Umbilical cord (tissue), 2 donors: ENCODE results near the gene ELAPOR2. TPM values are rescaled to one million over a fixed set of nuclear protein-coding genes. Genes with fewer than 3 reads are reported as not detected.
"Not testable (repeated sequence)": the region's sequence is repeated elsewhere in the genome, so short reads cannot be mapped to it uniquely, and the experiment has no call there.

Source experiments
- DNase-seq: peaks from one replicate; pipeline ENCODE4 v3.0.0-alpha.2; 2015; ENCODE audit warnings: low spot score
- total RNA-seq: library from RNA; depleted of rRNA; stranded (reverse); fragments of >200 nt; gene quantifications from one replicate; pipeline ENCODE4 v1.2.3, GENCODE V29; 2014; ENCODE audit warnings: low replicate concordance; ENCODE audit not compliant: insufficient read depth

Gene ELAPOR2, protein sequence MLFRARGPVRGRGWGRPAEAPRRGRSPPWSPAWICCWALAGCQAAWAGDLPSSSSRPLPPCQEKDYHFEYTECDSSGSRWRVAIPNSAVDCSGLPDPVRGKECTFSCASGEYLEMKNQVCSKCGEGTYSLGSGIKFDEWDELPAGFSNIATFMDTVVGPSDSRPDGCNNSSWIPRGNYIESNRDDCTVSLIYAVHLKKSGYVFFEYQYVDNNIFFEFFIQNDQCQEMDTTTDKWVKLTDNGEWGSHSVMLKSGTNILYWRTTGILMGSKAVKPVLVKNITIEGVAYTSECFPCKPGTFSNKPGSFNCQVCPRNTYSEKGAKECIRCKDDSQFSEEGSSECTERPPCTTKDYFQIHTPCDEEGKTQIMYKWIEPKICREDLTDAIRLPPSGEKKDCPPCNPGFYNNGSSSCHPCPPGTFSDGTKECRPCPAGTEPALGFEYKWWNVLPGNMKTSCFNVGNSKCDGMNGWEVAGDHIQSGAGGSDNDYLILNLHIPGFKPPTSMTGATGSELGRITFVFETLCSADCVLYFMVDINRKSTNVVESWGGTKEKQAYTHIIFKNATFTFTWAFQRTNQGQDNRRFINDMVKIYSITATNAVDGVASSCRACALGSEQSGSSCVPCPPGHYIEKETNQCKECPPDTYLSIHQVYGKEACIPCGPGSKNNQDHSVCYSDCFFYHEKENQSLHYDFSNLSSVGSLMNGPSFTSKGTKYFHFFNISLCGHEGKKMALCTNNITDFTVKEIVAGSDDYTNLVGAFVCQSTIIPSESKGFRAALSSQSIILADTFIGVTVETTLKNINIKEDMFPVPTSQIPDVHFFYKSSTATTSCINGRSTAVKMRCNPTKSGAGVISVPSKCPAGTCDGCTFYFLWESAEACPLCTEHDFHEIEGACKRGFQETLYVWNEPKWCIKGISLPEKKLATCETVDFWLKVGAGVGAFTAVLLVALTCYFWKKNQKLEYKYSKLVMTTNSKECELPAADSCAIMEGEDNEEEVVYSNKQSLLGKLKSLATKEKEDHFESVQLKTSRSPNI
- total RNA-seq = 9.4 TPM

GRCh38 chr7:87059525-87060287 lies at the start of gene ELAPOR2:
TSS of gene ELAPOR2 (minus strand) at chr7:87059654. CDS start at chr7:87059513, 141 bp downstream.
- peak; percentile 68 for DNase-seq

GRCh38 chr7:87107949-87108776 lies 48.7 kb upstream of the ELAPOR2 start:
- no peak for DNase-seq

GRCh38 chr7:87106974-87107612 lies 47.6 kb upstream of the ELAPOR2 start:
- no peak for DNase-seq

- DNase-seq = no peak
Observed at GRCh38 chr7:87105401-87105800, 45.9 kb upstream of the ELAPOR2 start.

- DNase-seq = no peak
Observed at GRCh38 chr7:87100326-87100725, 40.9 kb upstream of the ELAPOR2 start.

DNA sequence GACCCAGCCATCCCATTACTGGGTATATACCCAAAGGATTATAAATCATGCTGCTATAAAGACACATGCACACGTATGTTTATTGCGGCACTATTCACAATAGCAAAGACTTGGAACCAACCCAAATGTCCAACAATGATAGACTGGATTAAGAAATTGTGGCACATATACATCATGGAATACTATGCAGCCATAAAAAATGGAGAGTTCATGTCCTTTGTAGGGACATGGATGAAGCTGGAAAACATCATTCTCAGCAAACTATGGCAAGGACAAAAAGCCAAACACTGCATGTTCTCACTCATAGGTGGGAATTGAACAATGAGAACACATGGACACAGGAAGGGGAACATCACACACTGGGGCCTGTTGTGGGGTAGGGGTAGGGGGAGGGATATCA lies 37.9 kb upstream of the ELAPOR2 start:
- not testable (repeated sequence) for DNase-seq

GRCh38 chr7:87094322-87094721 lies 34.9 kb upstream of the ELAPOR2 start:
- no peak for DNase-seq

DNA sequence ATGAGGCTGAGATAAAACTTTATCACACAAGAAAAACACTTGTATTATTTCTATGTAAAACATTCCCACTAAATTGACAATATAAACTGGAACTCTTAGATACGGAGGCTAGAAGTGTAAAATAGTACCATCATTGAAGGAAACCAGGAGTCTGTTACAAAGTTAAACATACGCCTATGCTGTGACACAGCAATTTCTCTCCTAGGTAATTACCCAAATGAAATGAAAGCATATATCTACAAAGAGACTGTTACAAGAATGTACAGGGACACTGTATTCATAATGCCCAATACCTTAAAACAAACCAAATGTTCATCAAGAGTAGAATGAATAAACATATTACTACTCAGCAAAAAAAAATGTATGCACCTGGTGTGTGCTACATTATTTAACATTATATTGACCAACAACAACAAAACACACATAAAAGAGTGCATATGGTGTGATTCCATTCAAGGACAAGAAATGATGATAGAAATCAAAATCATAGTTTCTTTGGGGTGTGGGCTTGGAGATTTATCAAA lies 33.2 kb upstream of the ELAPOR2 start:
- DNase-seq = no peak

DNA sequence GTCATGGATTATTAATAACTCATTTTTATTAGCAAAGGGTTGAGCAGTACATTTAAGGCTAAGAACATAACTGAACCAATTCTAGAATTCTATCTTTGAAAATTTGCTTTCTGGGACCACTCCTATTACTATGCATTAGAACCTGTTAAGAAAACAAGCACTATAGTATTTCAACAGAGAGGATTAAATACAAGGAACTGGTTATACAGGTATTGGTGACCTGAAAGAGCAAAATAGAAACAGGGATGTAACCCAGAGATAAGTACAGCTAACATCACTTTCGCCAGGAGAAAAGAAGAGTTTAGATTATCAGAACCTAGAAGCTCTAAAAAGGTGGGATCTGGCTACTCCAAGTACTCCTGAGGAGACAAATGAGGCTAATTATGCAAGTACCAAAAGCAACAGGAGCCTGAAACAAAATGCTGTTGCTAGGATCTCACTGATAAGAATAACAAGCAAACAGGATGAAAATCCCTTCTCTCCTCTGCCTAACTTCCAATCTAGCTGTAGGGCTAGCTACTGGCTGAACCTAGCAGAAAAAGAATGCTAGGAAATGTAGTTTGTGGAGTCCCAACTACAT lies 32.1 kb upstream of the ELAPOR2 start:
- peak; percentile 6 for DNase-seq

- no peak for DNase-seq
Observed at GRCh38 chr7:87083865-87084519, 24.5 kb upstream of the ELAPOR2 start.

- DNase-seq = no peak
Observed at GRCh38 chr7:87082675-87083074, 23.2 kb upstream of the ELAPOR2 start.

DNA sequence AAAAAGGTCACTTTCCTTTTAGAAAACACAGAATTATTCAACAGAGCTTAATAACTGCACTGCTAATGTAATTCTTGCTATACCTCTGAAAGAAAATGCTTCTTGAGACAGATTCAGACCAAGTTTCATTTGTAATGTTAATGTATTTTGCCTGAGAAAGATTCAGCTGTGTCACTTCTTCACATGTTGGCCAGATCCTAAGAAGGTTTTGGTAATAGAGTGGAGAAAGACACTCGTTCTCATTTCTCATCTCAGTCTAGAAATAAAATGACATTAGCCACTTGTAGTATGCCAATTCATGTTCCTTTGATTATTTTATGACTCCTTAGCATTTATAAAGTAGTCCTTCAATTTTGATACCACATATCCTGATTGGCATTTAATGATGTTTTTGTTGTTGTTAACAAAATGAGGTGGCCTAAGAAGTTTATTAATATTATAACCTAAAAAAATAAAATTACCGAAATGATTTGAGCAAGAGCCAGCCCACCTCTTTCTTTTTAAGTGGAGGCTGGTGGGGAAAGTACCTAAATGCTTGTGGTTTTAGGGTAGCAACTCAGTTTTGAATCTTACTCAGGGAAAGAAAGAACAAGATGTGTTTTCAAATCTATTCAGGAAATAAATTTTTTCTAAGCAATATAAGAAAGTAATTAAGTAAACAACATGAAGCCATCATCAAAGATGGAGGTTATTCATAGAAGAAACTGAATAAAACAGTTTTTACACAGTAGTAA lies 16.4 kb upstream of the ELAPOR2 start:
- no peak for DNase-seq

DNA sequence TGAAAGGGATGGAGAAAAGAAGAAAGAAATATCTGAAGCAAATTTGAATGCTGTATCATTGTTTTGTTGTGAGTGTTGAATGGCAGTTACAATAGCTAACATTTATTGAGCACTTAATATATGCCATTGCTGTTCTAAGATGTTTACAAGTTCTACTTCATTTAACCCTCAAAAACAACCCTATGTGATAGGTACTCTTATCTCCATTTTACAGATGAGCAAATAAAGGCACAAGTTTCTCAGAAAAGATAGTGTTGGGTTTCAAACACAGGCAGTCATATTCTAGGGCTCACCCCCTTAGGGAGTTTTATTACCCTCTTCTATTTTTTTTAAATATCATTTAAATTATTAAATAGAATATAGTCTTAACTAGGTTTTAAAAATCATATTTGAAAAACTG lies 8.3 kb upstream of the ELAPOR2 start:
- no peak for DNase-seq

DNA sequence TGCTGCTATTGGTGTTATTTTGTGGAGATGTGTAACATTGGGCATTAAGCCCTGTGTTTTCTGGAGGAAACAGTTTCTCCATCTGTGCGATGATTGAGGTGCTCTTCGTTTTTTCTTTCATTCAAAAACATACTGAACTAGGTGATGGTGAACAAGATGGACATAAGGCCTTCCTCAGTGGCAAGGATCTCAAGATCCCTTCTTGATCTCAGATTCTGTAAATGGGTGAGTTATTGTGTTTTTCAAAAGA lies 759 bp upstream of the ELAPOR2 start:
- no peak for DNase-seq

DNA sequence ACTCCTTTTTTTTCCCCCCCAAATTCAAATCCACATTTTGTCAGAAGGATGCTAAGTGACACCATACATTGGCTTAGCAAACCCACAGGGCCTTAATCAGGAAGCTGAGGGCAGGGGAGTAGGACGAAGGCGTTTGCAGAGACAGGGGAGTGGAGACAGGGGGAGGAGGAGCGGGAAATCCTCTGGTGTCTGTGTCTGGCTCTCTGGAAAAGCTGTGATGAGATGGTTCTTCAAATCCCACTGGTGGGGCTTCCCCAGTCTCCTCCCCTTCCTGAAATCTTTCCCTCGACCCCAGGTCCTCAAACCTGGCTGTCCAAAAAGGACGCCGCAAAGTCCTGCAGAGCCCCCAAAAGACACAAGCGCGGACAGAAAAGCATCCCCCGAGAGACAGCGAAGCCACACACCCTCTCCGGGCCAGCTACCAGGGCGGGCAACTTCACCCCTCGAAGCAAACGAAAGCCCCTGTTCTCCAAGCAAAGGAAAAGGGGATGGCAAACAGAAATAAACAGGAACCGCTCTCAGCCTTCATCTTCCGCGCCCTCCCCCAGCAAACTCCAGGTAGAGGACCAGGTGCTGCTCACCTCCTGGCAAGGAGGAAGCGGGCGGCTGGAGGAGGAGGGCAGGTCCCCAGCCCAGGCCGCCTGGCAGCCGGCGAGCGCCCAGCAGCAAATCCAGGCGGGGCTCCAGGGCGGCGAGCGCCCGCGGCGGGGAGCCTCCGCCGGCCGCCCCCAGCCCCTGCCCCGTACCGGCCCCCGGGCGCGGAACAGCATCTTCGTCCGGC lies 520 bp downstream of the ELAPOR2 start:
- peak; percentile 25 for DNase-seq

GRCh38 chr7:87057210-87057609 lies 2.2 kb downstream of the ELAPOR2 start:
- no peak for DNase-seq

GRCh38 chr7:87056346-87056745 lies 3.1 kb downstream of the ELAPOR2 start:
- no peak for DNase-seq

DNA sequence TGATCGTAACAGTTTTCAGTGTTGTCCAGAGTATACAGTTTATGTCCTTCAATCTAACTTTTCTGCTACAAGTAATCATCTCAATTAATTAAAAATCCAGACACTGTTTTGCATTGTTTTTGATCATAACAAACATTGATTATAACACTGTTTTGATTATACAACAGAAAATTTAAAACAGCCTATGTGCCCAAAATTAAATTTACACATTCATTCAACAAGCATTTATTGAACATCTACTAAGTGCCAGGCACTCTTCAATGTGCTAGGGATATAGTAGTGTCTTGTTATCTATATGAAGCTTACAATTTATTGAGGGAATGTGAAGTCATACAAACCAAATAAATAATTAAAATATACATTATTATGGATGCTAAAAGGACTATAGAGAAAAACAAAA lies 10.6 kb downstream of the ELAPOR2 start:
- no peak for DNase-seq
